K562 (cell line): ENCODE results near the gene E2F3. TPM values are rescaled to one million over a fixed set of nuclear protein-coding genes. Genes with fewer than 3 reads are reported as not detected.

Experiments used
- ARID1B ChIP-seq: fragments of 450-650 bp; IDR thresholded peaks from 2 replicates; pipeline ENCODE4 v1.6.1; 2016; ENCODE audit warnings: antibody characterized with exemption, mild to moderate bottlenecking, inconsistent platforms
- CBFA2T3 ChIP-seq: fragments of 450-650 bp; IDR thresholded peaks from 2 replicates; pipeline ENCODE4 v1.6.1; 2017
- DMBX1 ChIP-seq: fragments of 250-450 bp; sonication (Bioruptor Pico); IDR thresholded peaks from 2 replicates; pipeline ENCODE4 v1.8.0; 2022; ENCODE audit warnings: inconsistent platforms, mild to moderate bottlenecking, moderate library complexity, borderline replicate concordance
- EP400 ChIP-seq: fragments of 450-650 bp; IDR thresholded peaks from 2 replicates; pipeline ENCODE4 v1.6.1; 2017; ENCODE audit warnings: antibody characterized with exemption, mild to moderate bottlenecking, moderate library complexity
- GATAD2A ChIP-seq: fragments of 450-650 bp; IDR thresholded peaks from 2 replicates; pipeline ENCODE4 v1.6.1; 2017
- HMG20B ChIP-seq: fragments of 250-450 bp; sonication (Bioruptor Pico); IDR thresholded peaks from 2 replicates; pipeline ENCODE4 v1.5.0; 2021; ENCODE audit warnings: mild to moderate bottlenecking
- ID3 ChIP-seq, 2 experiments: fragments of 250-450 bp in 1 of 2; fragments of 450-650 bp in 1 of 2; sonication (Bioruptor Pico) in 1 of 2; IDR thresholded peaks; 2 replicates each; pipeline versions ENCODE4 v1.6.1 to v1.8.0; 2016 to 2021; ENCODE audit warnings: mild to moderate bottlenecking in 2 of 2, moderate library complexity in 2 of 2, missing compliant biosample characterization in 1 of 2, missing genetic modification characterization in 1 of 2
- KLF6 ChIP-seq: fragments of 250-450 bp; sonication (Bioruptor Pico); IDR thresholded peaks from 2 replicates; pipeline ENCODE4 v1.4.0; 2020; ENCODE audit warnings: mild to moderate bottlenecking, moderate library complexity, borderline replicate concordance
- NONO ChIP-seq, 2 experiments: fragments of 200-400 bp in 1 of 2; fragments of 450-650 bp in 1 of 2; formaldehyde crosslinking in 1 of 2; IDR thresholded peaks; 2 replicates each; pipeline ENCODE4 v1.6.1; 2017; ENCODE audit warnings: low read depth in 2 of 2, mild to moderate bottlenecking in 2 of 2, moderate library complexity in 2 of 2, low read length in 1 of 2
- TCF3 ChIP-seq: sonication (generic); formaldehyde crosslinking; IDR thresholded peaks from 2 replicates; pipeline ENCODE4 v1.4.0; 2020; ENCODE audit warnings: mild to moderate bottlenecking, missing genetic modification reagents
- ZBTB12 ChIP-seq: fragments of 250-450 bp; sonication (Bioruptor Pico); IDR thresholded peaks from 2 replicates; pipeline ENCODE4 v1.4.0; 2020
- ZBTB5 ChIP-seq: fragments of 450-650 bp; IDR thresholded peaks from 2 replicates; pipeline ENCODE4 v1.6.1; 2017; ENCODE audit warnings: antibody characterized with exemption
- ZBTB7A ChIP-seq: IDR thresholded peaks from 2 replicates; pipeline ENCODE4 v1.6.1; 2011; ENCODE audit warnings: low read depth, mild to moderate bottlenecking, low read length, moderate library complexity, borderline replicate concordance; ENCODE audit not compliant: control insufficient read depth
- ZNF395 ChIP-seq: fragments of 200-800 bp; sonication (Bioruptor generic); IDR thresholded peaks from 2 replicates; pipeline ENCODE4 v1.6.1; 2017; ENCODE audit warnings: missing genetic modification characterization, missing compliant biosample characterization
- ZNF592 ChIP-seq: fragments of 450-650 bp; IDR thresholded peaks from 2 replicates; pipeline ENCODE4 v1.6.1; 2017; ENCODE audit warnings: antibody characterized with exemption, mild to moderate bottlenecking
- ZNF655 ChIP-seq: fragments of 250-450 bp; sonication (Bioruptor Pico); IDR thresholded peaks from 2 replicates; pipeline ENCODE4 v1.5.0; 2021
- polyA plus RNA-seq, 8 experiments: library from polyadenylated mRNA; depleted of rRNA in 4 of 8; stranded (reverse) in 5 of 8; unstranded in 3 of 8; fragments of >200 nt; fragmentation: Nextera tagmentation in 2 of 8; fragmentation: Illumina TruSeq in 1 of 8; extraction: Ambion mirVana in 2 of 8; extraction: Trizol in 1 of 8; gene quantifications; 2 replicates each; pipeline versions ENCODE4 v1.2.1 to v1.2.3, GENCODE V29; 2011 to 2014; ENCODE audit warnings: inconsistent platforms in 1 of 8, missing spikeins in 1 of 8
- total RNA-seq, 7 experiments: library from RNA; depleted of rRNA in 6 of 7; stranded (reverse); fragments of >200 nt in 6 of 7; fragmentation: Illumina TruSeq in 2 of 7; extraction: Trizol in 2 of 7; gene quantifications; 2 replicates each; pipeline versions ENCODE4 v1.2.1 to v1.2.3, GENCODE V29; 2011 to 2021; ENCODE audit warnings: low replicate concordance in 1 of 7

The E2F3 gene
- total and polyA plus RNA-seq, 9 of the 15 experiments (the other 6 are each of a cell fraction or from before 2014, with no cell fraction given), result 11.1 to 44.7 (median 27.2) TPM

- TF ChIP-seq ZNF592, result peak; percentile 62; the same call in 1 of the 2 replicates
- no peak for TF ChIP-seq KLF6 (CRISPR knock-in tag)
- no peak for TF ChIP-seq EP400
- TF ChIP-seq ZBTB7A, result no peak
- no peak for TF ChIP-seq NONO (IDR thresholded peaks at IDR 0.05; ENCODE audit: low read depth in 2 of 2, low read length in 1 of 2)
- TF ChIP-seq DMBX1 (CRISPR knock-in tag), result 0 out of 2 replicates have a peak, but pooled peaks have one; percentile 2
- TF ChIP-seq HMG20B, result no peak
- no peak for TF ChIP-seq ZBTB12 (CRISPR knock-in tag)
- TF ChIP-seq TCF3, result peak; percentile 13; the same call in 1 of the 2 replicates
- TF ChIP-seq ZNF655, result no peak
- TF ChIP-seq ARID1B, result peak; percentile 28; the same call in 1 of the 2 replicates
- no peak for TF ChIP-seq GATAD2A
- no peak for TF ChIP-seq ID3 (CRISPR knock-in tag; IDR thresholded peaks at IDR 0.05)
- 0 out of 2 replicates have a peak, but pooled peaks have one; percentile 49 for TF ChIP-seq ID3 (tag; IDR thresholded peaks at IDR 0.05)
- 0 out of 2 replicates have a peak, but pooled peaks have one; percentile 4 for TF ChIP-seq CBFA2T3
- TF ChIP-seq ZBTB5, result no peak
- peak; percentile 74 for TF ChIP-seq ZNF395
These were observed 53.7 kb downstream of the E2F3 start (continued) for GRCh38 chr6:20455251-20455940.
